Measurements from ENCODE around the gene RHCE.
"Not testable (repeated sequence)": the region's sequence is repeated elsewhere in the genome, so short reads cannot be mapped to it uniquely, and the experiment has no call there.

Gene RHCE

DNA sequence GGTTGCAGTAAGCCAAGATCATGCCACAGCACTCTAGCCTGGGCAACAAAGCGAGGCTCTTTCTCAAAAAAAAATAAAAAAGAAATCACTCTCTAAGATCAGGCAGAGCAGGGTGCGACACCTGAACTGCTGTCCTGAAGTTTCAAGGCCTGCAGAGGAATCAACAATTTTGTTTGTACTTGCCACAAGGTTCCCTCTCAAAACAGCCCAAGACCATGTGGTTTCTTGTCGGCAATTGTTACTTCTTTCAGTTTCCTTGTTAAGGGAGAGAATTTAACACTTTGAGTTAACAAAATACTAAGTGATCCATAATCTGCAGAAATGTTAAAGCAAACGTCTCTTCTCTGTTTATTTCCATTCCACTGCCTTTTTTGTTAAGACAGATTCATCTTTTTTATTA lies 46.6 kb upstream of the RHCE start:
- Histone ChIP-seq H2AK5ac (ENCODE audit: low read depth, low read length) (no peak overlapping the region), H3K9ac (ENCODE audit: low read depth, low read length, poor library complexity) (no peak overlapping the region), H3K36me3 (replicated peaks in 1 of 2; ENCODE audit: control insufficient read depth in 2 of 2, insufficient read depth in 2 of 2, low read length in 2 of 2) (peaks cover 0 to 25% of the 10 kb centered on the region in 2 donors), H3K79me1 (ENCODE audit: low read depth, low read length) (no peaks in the 10 kb centered on the region), H3K18ac (ENCODE audit: low read length) (no peak overlapping the region), H2BK15ac (ENCODE audit: low read length) (no peak overlapping the region), H3K4ac (ENCODE audit: low read length) (no peak overlapping the region), H2BK5ac (ENCODE audit: low read length) (no peak overlapping the region), H2BK12ac (ENCODE audit: low read length) (no peak overlapping the region), H3K14ac (ENCODE audit: low read length) (no peak overlapping the region), H3K27ac (replicated peaks; ENCODE audit: low read length) (no peak overlapping the region), H2BK120ac (ENCODE audit: low read depth, low read length) (no peak overlapping the region), H4K8ac (ENCODE audit: low read depth, low read length) (no peak overlapping the region), H3K27me3 (ENCODE audit: control insufficient read depth in 3 of 3, insufficient read depth in 3 of 3, low read depth in 1 of 3, low read length in 3 of 3) (no peaks in the 10 kb centered on the region), H3K4me1 (ENCODE audit: control insufficient read depth in 2 of 2, insufficient read depth in 1 of 2, low read depth in 1 of 2, low read length in 2 of 2) (no peaks in the 10 kb centered on the region), H2AFZ (ENCODE audit: low read length) (no peak overlapping the region), H3K9me3 (replicated peaks in 1 of 2; ENCODE audit: control insufficient read depth in 2 of 2, insufficient read depth in 1 of 2, low read depth in 1 of 2, low read length in 2 of 2) (no peaks in the 10 kb centered on the region), H3K23ac (ENCODE audit: low read depth, low read length, poor library complexity) (no peak overlapping the region), H3K4me3 (ENCODE audit: low read length in 2 of 2) (no peak overlapping the region), H3K4me2 (ENCODE audit: insufficient read depth, low read length, poor library complexity, severe bottlenecking) (no peak overlapping the region), H4K91ac (ENCODE audit: low read depth, low read length, poor library complexity) (no peak overlapping the region)
- no CpG with 5 or more reads among the region's 4 CpGs for WGBS, 2 donors (ENCODE audit: extremely low coverage in 2 of 2, insufficient read length in 2 of 2, insufficient replicate concordance in 1 of 2)
- no peak for DNase-seq (ENCODE audit: low spot score)

DNA sequence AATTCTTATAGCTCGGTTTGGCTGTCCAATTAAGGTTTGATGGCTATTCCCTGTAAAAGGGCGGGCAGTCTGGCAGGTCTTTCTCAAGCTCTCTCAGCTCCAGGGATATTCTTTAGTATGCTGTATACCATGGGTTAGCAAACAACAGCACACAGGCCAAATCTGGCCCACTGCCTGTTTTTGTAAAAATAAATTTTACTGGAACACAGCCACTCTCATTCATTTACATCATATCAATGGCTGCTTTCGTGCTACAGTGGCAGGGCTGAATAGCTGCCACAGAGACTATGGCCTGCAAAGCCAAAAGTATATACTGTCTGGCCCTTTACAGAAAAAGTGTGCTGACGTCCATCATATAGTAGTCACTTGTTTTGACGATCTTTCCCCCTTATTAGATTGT lies 42.1 kb upstream of the RHCE start:
- Histone ChIP-seq H2BK12ac (ENCODE audit: low read length) (no peak overlapping the region), H2BK15ac (ENCODE audit: low read length) (no peak overlapping the region), H3K79me1 (ENCODE audit: low read depth, low read length) (no peaks in the 10 kb centered on the region), H3K27ac (replicated peaks; ENCODE audit: low read length) (no peak overlapping the region), H3K14ac (ENCODE audit: low read length) (no peak overlapping the region), H2AK5ac (ENCODE audit: low read depth, low read length) (no peak overlapping the region), H3K4me1 (ENCODE audit: control insufficient read depth in 2 of 2, insufficient read depth in 1 of 2, low read depth in 1 of 2, low read length in 2 of 2) (peaks cover 0 to 1% of the 10 kb centered on the region in 2 donors), H3K4me2 (ENCODE audit: insufficient read depth, low read length, poor library complexity, severe bottlenecking) (no peak overlapping the region), H4K91ac (ENCODE audit: low read depth, low read length, poor library complexity) (no peak overlapping the region), H3K9ac (ENCODE audit: low read depth, low read length, poor library complexity) (no peak overlapping the region), H3K9me3 (replicated peaks in 1 of 2; ENCODE audit: control insufficient read depth in 2 of 2, insufficient read depth in 1 of 2, low read depth in 1 of 2, low read length in 2 of 2) (peaks cover 0 to 2% of the 10 kb centered on the region in 2 donors), H3K4me3 (ENCODE audit: low read length in 2 of 2) (no peak overlapping the region), H3K18ac (ENCODE audit: low read length) (no peak overlapping the region), H2BK5ac (ENCODE audit: low read length) (no peak overlapping the region), H2BK120ac (ENCODE audit: low read depth, low read length) (no peak overlapping the region), H3K27me3 (ENCODE audit: control insufficient read depth in 3 of 3, insufficient read depth in 3 of 3, low read depth in 1 of 3, low read length in 3 of 3) (no peaks in the 10 kb centered on the region), H3K23ac (ENCODE audit: low read depth, low read length, poor library complexity) (no peak overlapping the region), H3K36me3 (replicated peaks in 1 of 2; ENCODE audit: control insufficient read depth in 2 of 2, insufficient read depth in 2 of 2, low read length in 2 of 2) (peaks cover 9 to 51% of the 10 kb centered on the region in 2 donors), H2AFZ (ENCODE audit: low read length) (no peak overlapping the region), H4K8ac (ENCODE audit: low read depth, low read length) (no peak overlapping the region), H3K4ac (ENCODE audit: low read length) (no peak overlapping the region)
- no CpG with 5 or more reads among the region's 5 CpGs for WGBS, 2 donors (ENCODE audit: extremely low coverage in 2 of 2, insufficient read length in 2 of 2, insufficient replicate concordance in 1 of 2)
- DNase-seq (ENCODE audit: low spot score): no peak

DNA sequence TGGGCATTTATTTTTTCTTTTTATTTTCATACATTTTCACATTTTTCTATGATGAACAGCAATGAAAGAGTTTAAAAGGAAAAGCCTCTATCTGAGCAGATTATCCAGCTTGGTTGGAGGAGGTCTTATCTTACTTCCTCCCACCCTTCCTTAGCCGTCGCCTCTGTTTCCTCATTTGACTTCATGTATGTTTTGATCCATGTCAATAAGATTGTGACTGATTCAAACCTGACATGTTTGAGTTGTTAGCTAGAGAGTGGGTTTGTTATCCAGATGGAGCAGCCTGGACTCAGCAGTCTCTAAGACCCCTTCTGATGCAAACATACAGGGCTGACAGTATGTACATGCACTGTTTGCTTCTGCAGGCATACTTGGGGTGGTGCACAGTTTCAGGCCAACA lies 41.2 kb upstream of the RHCE start:
- no peaks in the 10 kb centered on the region for H3K79me1 ChIP-seq (ENCODE audit: low read depth, low read length)
- no peak overlapping the region for H2BK12ac ChIP-seq (ENCODE audit: low read length)
- H3K9me3 ChIP-seq (replicated peaks in 1 of 2; ENCODE audit: control insufficient read depth in 2 of 2, insufficient read depth in 1 of 2, low read depth in 1 of 2, low read length in 2 of 2): peaks cover 0 to 2% of the 10 kb centered on the region in 2 donors
- H3K23ac ChIP-seq (ENCODE audit: low read depth, low read length, poor library complexity): peak overlapping the region; percentile 55
- H3K4me1 ChIP-seq (ENCODE audit: control insufficient read depth in 2 of 2, insufficient read depth in 1 of 2, low read depth in 1 of 2, low read length in 2 of 2): peaks cover 0 to 1% of the 10 kb centered on the region in 2 donors
- no peak overlapping the region for H3K27ac ChIP-seq (replicated peaks; ENCODE audit: low read length)
- no peak for DNase-seq (ENCODE audit: low spot score)
- H3K4me3 ChIP-seq (ENCODE audit: low read length in 2 of 2): no peak overlapping the region
- H2BK120ac ChIP-seq (ENCODE audit: low read depth, low read length): no peak overlapping the region
- no peak overlapping the region for H2BK15ac ChIP-seq (ENCODE audit: low read length)
- H3K9ac ChIP-seq (ENCODE audit: low read depth, low read length, poor library complexity): no peak overlapping the region
- H3K14ac ChIP-seq (ENCODE audit: low read length): no peak overlapping the region
- H2BK5ac ChIP-seq (ENCODE audit: low read length): no peak overlapping the region
- no peak overlapping the region for H2AK5ac ChIP-seq (ENCODE audit: low read depth, low read length)
- no peaks in the 10 kb centered on the region for H3K27me3 ChIP-seq (ENCODE audit: control insufficient read depth in 3 of 3, insufficient read depth in 3 of 3, low read depth in 1 of 3, low read length in 3 of 3)
- no CpG with 5 or more reads among the region's 2 CpGs for WGBS, 2 donors (ENCODE audit: extremely low coverage in 2 of 2, insufficient read length in 2 of 2, insufficient replicate concordance in 1 of 2)
- H4K91ac ChIP-seq (ENCODE audit: low read depth, low read length, poor library complexity): no peak overlapping the region
- peaks cover 9 to 55% of the 10 kb centered on the region in 2 donors for H3K36me3 ChIP-seq (replicated peaks in 1 of 2; ENCODE audit: control insufficient read depth in 2 of 2, insufficient read depth in 2 of 2, low read length in 2 of 2)
- H2AFZ ChIP-seq (ENCODE audit: low read length): no peak overlapping the region
- no peak overlapping the region for H3K18ac ChIP-seq (ENCODE audit: low read length)
- no peak overlapping the region for H4K8ac ChIP-seq (ENCODE audit: low read depth, low read length)
- no peak overlapping the region for H3K4ac ChIP-seq (ENCODE audit: low read length)
- no peak overlapping the region for H3K4me2 ChIP-seq (ENCODE audit: insufficient read depth, low read length, poor library complexity, severe bottlenecking)

DNA sequence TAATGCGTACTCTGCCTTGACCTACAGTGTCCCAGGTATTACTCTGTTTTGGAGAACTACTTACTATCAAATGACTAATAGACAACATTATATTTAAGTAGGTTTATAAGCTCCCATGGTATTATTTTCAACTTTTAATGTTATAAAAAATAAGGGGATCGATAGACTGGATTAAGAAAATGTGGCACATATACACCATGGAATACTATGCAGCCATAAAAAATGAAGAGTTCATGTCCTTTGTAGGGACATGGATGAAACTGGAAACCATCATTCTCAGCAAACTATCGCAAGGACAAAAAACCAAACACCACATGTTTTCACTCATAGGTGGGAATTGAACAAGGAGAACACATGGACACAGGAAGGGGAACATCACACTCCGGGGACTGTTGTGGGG lies 40.2 kb upstream of the RHCE start:
- not testable (repeated sequence) for H3K4me1 ChIP-seq (ENCODE audit: control insufficient read depth in 2 of 2, insufficient read depth in 1 of 2, low read depth in 1 of 2, low read length in 2 of 2); H3K9ac ChIP-seq (ENCODE audit: low read depth, low read length, poor library complexity); H3K14ac ChIP-seq (ENCODE audit: low read length); H3K79me1 ChIP-seq (ENCODE audit: low read depth, low read length); H4K91ac ChIP-seq (ENCODE audit: low read depth, low read length, poor library complexity); H2BK120ac ChIP-seq (ENCODE audit: low read depth, low read length); H3K27ac ChIP-seq (replicated peaks; ENCODE audit: low read length); DNase-seq (ENCODE audit: low spot score); H3K4ac ChIP-seq (ENCODE audit: low read length); H4K8ac ChIP-seq (ENCODE audit: low read depth, low read length); H2AFZ ChIP-seq (ENCODE audit: low read length); H2AK5ac ChIP-seq (ENCODE audit: low read depth, low read length); H3K27me3 ChIP-seq (ENCODE audit: control insufficient read depth in 3 of 3, insufficient read depth in 3 of 3, low read depth in 1 of 3, low read length in 3 of 3); H3K4me2 ChIP-seq (ENCODE audit: insufficient read depth, low read length, poor library complexity, severe bottlenecking); H3K9me3 ChIP-seq (replicated peaks in 1 of 2; ENCODE audit: control insufficient read depth in 2 of 2, insufficient read depth in 1 of 2, low read depth in 1 of 2, low read length in 2 of 2); H2BK15ac ChIP-seq (ENCODE audit: low read length); H3K4me3 ChIP-seq (ENCODE audit: low read length in 2 of 2); H2BK5ac ChIP-seq (ENCODE audit: low read length); H3K23ac ChIP-seq (ENCODE audit: low read depth, low read length, poor library complexity); H2BK12ac ChIP-seq (ENCODE audit: low read length); H3K18ac ChIP-seq (ENCODE audit: low read length)
- WGBS, 2 donors (ENCODE audit: extremely low coverage in 2 of 2, insufficient read length in 2 of 2, insufficient replicate concordance in 1 of 2): no CpG with 5 or more reads among the region's 4 CpGs
- H3K36me3 ChIP-seq (replicated peaks in 1 of 2; ENCODE audit: control insufficient read depth in 2 of 2, insufficient read depth in 2 of 2, low read length in 2 of 2): peaks cover 11 to 64% of the 10 kb centered on the region in 2 donors

All from neuronal stem cell (in vitro differentiated cells).